Measurements from ENCODE around the gene EFNA5. TPM values are rescaled to one million over a fixed set of nuclear protein-coding genes. Genes with fewer than 3 reads are reported as not detected.

EFNA5 gene
- total RNA-seq, 1 donor from 2014 or later: 20.8 TPM

- peak; percentile 27 for DNase-seq
Observed at GRCh38 chr5:107570805-107571531, 99.8 kb downstream of the EFNA5 start.

GRCh38 chr5:107570181-107570580, 100.6 kb downstream of the EFNA5 start:
- no peak for DNase-seq

- DNase-seq: no peak
Observed at GRCh38 chr5:107567901-107568671, 102.7 kb downstream of the EFNA5 start.

GRCh38 chr5:107566986-107567385, 103.8 kb downstream of the EFNA5 start:
- DNase-seq: no peak

GRCh38 chr5:107565791-107566767, 104.7 kb downstream of the EFNA5 start:
- DNase-seq: no peak

- DNase-seq: peak; percentile 82
Observed at GRCh38 chr5:107564931-107565372, 105.8 kb downstream of the EFNA5 start.

GRCh38 chr5:107563959-107564544, 106.7 kb downstream of the EFNA5 start:
- DNase-seq: no peak

- no peak for DNase-seq
Observed at GRCh38 chr5:107560377-107560776, 110.4 kb downstream of the EFNA5 start.

- no peak for DNase-seq
Observed at GRCh38 chr5:107558823-107559375, 111.8 kb downstream of the EFNA5 start.

- peak; percentile 20 for DNase-seq
Observed at GRCh38 chr5:107557051-107557658, 113.6 kb downstream of the EFNA5 start.

- DNase-seq: no peak
Observed at GRCh38 chr5:107556575-107556974, 114.2 kb downstream of the EFNA5 start.

- DNase-seq: no peak
Observed at GRCh38 chr5:107555425-107556090, 115.2 kb downstream of the EFNA5 start.

GRCh38 chr5:107554776-107555424, 115.8 kb downstream of the EFNA5 start:
- no peak for DNase-seq

GRCh38 chr5:107553117-107553555, 117.6 kb downstream of the EFNA5 start:
- no peak for DNase-seq

GRCh38 chr5:107551088-107551487, 119.6 kb downstream of the EFNA5 start:
- no peak for DNase-seq

GRCh38 chr5:107549567-107549966, 121.2 kb downstream of the EFNA5 start:
- no peak for DNase-seq

- no peak for DNase-seq
Observed at GRCh38 chr5:107548477-107548876, 122.3 kb downstream of the EFNA5 start.

- no peak for DNase-seq
Observed at GRCh38 chr5:107546719-107547118, 124.0 kb downstream of the EFNA5 start.

GRCh38 chr5:107545486-107545885, 125.3 kb downstream of the EFNA5 start:
- DNase-seq: no peak

GRCh38 chr5:107544967-107545366, 125.8 kb downstream of the EFNA5 start:
- DNase-seq: no peak
